COLO829 (cell line): ENCODE data around the gene ZNF341.

ENCODE experiments used
- DNase-seq: peaks from one replicate; pipeline ENCODE4 v3.0.0; 2012; ENCODE audit warnings: low spot score

The ZNF341 gene

DNA sequence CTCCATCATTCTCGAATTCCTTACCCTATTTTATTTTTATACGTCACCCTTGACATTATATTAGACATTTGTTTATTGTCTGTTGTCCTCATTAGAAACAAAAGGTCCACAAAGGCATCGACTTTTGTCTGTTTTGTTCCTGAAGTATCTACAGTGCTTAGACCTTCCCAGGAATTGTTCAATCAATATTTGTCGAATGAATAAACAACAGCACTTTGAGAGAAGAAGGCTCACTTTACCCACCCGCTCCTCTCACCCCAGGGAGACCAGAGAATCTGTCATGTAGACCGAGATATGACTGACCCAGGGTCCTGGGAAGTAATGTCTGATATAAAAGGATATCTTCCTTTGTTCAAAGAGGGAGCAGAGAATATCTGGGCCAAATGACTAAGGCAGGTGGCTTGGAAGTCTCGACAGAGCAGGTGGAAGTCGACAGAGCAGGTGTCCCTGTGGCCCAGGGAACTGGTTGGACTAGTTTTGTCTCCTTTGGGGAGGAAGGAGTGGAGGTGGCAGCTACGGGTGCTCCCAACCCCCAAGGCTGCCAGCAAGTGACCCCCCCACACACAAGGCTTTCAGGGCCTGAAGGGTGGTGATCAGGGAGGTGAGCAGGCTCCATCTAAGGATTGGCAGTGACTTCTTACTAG, 64.6 kb downstream of the ZNF341 start:
- no peak for DNase-seq

DNA sequence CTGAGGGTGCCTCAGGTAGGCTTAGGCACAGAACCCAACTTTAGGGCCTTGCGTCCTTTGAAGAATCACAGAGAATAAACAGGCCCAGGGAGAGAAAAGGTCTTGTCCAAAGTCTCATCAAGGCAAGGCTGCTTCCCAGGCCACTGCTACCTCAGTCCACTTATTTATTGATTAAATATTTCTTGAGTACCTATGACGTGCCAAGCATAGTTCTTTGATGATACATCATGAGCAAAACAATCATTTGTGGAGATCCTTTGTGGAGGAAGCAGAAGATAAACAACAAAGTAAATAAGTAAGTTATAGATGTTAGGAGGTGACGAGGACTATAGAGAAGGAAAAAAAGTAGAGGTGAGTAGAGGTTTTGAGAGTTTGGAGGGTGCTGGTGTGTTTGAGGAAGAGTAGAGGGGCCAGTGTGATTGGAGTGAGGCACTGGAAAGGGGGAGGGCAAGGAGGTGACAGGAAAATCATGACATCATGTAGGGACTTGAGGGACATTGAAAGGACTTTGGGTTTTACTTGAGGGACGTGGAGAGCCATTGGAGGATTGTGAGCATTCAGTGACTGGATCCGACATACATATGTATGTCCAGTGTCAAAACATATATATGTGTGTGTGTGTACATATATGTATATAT, 65.2 kb downstream of the ZNF341 start:
- no peak for DNase-seq

- no peak for DNase-seq
These were observed 66.6 kb downstream of the ZNF341 start for GRCh38 chr20:33798444-33798843.

GRCh38 chr20:33803921-33804337, 72.1 kb downstream of the ZNF341 start:
- peak; percentile 76 for DNase-seq

GRCh38 chr20:33808388-33808787, 76.6 kb downstream of the ZNF341 start:
- DNase-seq = no peak

GRCh38 chr20:33810259-33810658, 78.5 kb downstream of the ZNF341 start:
- DNase-seq = no peak

GRCh38 chr20:33810885-33811775, 79.3 kb downstream of the ZNF341 start, which contains the start of gene CHMP4B:
Gene CHMP4B (plus strand): TSS chr20:33811348. CDS start chr20:33811469, 121 bp downstream.
- DNase-seq = peak; percentile 99

GRCh38 chr20:33811776-33812151, 80.0 kb downstream of the ZNF341 start:
- no peak for DNase-seq

- DNase-seq = no peak
These were observed 80.5 kb downstream of the ZNF341 start for GRCh38 chr20:33812152-33812849.

GRCh38 chr20:33812908-33813462, 81.2 kb downstream of the ZNF341 start:
- peak; percentile 63 for DNase-seq

DNA sequence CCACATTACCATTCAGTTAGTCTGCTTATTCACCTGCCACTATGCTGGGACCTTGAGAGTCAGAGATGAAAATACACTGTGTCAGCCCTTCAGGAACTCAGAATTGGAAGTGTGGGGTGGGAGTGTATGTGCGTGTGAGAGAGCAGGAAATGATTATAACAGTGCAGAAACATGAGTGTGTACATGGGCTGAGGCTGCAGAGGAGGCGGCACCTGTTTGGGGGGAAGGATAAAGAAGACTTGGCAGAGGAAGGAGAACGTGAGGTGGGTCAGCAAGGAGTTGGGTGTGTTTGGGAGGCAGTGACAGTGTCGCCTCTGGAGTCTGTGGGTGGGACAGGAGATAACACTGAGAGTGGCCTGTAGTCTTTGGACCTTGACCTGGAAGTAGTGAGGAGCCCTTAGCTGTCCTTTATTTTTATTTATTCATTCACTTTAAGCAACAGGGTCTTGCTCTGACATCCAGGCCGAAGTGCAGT, 82.5 kb downstream of the ZNF341 start:
- no peak for DNase-seq

DNA sequence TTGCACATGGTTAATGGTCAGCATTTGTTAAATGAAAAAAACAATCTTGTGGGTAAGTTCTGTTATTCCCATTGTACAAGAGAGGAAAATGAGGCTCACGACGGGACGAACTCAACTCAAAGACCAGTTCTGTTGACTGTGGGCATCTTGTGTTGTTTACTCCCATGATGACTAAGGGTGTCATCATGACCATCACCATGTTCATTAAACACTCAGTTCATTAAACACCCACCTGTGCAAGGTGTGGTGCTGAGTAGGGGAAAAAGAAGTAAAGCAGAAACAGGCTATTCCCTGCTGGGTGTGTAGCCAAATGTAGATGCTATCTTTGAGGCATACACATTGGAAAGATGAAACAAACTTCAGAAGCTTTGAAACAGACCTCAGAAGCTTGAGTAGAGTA, 83.9 kb downstream of the ZNF341 start:
- DNase-seq = no peak

DNA sequence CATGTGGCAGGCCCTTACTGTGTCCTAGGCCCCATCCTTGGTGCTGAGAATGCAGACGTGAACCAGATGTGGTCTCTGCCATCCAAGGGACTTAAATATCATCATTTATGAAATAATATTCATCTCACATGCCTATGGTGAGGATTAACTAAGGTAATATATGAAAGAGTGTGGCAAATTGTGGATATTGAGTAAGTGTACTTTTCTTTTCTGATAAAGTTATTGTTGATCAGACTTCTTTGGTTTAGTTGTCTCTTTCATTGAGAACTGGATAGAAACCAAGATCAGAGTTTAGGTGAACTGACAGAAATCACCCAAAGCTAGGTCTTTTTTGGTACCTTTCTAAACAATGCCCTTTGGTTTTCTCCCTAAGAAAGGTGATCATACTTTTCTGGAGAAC, 84.4 kb downstream of the ZNF341 start:
- no peak for DNase-seq

GRCh38 chr20:33817411-33817810, 85.6 kb downstream of the ZNF341 start:
- DNase-seq = no peak

DNA sequence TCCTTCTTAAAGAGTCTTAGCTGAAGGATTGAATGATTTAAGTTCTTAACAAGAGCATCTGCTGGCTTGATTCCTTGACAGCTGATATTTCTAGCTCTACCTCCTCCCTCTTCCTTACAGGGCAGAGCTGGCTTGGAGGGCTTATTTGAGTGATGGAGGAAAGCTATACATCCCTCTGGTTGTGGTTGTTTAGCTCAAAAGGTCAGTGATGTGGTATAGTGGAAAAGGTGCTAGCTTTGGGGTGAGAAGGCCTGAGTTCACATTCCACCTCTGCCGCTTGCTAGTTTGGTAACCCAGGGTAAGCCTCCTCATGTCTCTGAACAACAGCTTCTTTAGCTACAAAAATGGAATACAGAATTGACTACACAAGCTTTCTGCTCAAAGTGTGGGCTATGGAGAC, 87.7 kb downstream of the ZNF341 start:
- no peak for DNase-seq

DNA sequence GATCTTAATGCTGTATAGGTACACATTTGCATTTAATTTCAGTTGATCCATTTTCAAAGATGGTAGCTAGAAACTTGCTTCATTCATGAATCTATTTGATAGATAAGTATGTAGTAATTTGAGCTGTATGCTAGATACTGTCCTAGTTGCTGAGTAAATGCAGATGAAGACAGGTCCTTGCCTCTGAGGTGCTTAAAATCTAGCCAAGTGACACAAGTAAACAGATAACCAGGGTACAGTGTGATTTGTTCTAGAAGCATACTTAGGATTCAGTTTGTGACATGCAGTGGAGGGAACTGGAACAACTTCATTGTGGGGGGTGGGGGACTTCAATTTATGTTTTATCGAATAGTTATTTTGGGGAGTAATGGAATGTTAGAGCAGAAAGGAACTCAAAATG, 88.6 kb downstream of the ZNF341 start:
- DNase-seq = no peak

GRCh38 chr20:33821270-33821836, 89.6 kb downstream of the ZNF341 start:
- no peak for DNase-seq

DNA sequence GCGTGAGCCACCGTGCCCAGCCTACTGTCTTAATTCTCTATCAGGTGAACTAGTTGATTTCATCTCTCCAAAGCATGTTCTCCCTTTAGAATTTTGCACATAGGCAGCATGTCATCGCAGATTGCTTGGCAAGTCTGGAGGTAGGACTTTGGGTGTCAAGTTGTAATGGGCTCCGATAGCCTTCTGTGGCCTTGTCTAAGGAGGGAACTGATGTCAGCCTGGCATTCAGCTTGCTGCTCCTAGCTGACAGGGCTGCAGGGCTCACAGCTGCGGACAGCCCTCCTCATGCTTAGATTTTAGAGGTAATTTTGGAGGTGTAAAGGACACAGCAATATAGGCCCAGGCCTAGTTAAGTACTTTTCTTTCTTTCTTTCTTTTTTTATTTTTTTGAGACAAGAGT, 90.6 kb downstream of the ZNF341 start:
- no peak for DNase-seq

GRCh38 chr20:33822991-33823390, 91.2 kb downstream of the ZNF341 start:
- no peak for DNase-seq

- DNase-seq = no peak
These were observed 93.1 kb downstream of the ZNF341 start for GRCh38 chr20:33824852-33825251.
